ENCODE results near the gene GMDS. TPM values are rescaled to one million over a fixed set of nuclear protein-coding genes. Genes with fewer than 3 reads are reported as not detected.

Gene GMDS
- total RNA-seq, 1 donor from 2014 or later: 30.2 TPM

- Histone ChIP-seq H3K4me1 (peaks cover 5% of the 10 kb centered on the region), H3K4me3 (no peak overlapping the region), H3K27me3 (no peaks in the 10 kb centered on the region), H3K36me3 (no peaks in the 10 kb centered on the region), H3K9me3 (no peaks in the 10 kb centered on the region), H3K27ac (no peak overlapping the region)
- TF ChIP-seq POLR2A (IDR thresholded peaks at IDR 0.05): no peak
- TF ChIP-seq CTCF (IDR thresholded peaks at IDR 0.05): no peak
- TF ChIP-seq POLR2AphosphoS5 (IDR thresholded peaks at IDR 0.05; ENCODE audit: insufficient read depth in 1 of 2, low read depth in 1 of 2): no peak
- DNase-seq (ENCODE audit: extremely low spot score in 2 of 2): no peak
- intact Hi-C loops (cut with DNase I): loop anchor here (10.0 kb wide), 1 partner anchor 627 kb away; the partner anchor contains the start of gene FOXC1
Observed at GRCh38 chr6:2231438-2231837, 14.0 kb downstream of the GMDS start.

GRCh38 chr6:2230659-2231277 lies 14.6 kb downstream of the GMDS start:
- no peak for DNase-seq (ENCODE audit: extremely low spot score in 2 of 2)
- TF ChIP-seq CTCF (IDR thresholded peaks at IDR 0.05) (no peak), POLR2AphosphoS5 (IDR thresholded peaks at IDR 0.05; ENCODE audit: insufficient read depth in 1 of 2, low read depth in 1 of 2) (no peak), POLR2A (IDR thresholded peaks at IDR 0.05) (no peak)
- no peaks in the 10 kb centered on the region for H3K27me3 ChIP-seq
- H3K27ac ChIP-seq: no peak overlapping the region
- no peaks in the 10 kb centered on the region for H3K36me3 ChIP-seq
- no peaks in the 10 kb centered on the region for H3K9me3 ChIP-seq
- H3K4me3 ChIP-seq: no peak overlapping the region
- H3K4me1 ChIP-seq: peaks cover 6% of the 10 kb centered on the region
- intact Hi-C loops (cut with DNase I): loop anchor here (10.0 kb wide), 1 partner anchor 626 kb away; the partner anchor contains the start of gene FOXC1

- no peak for DNase-seq (ENCODE audit: extremely low spot score in 2 of 2)
- TF ChIP-seq POLR2A (IDR thresholded peaks at IDR 0.05): no peak
- TF ChIP-seq CTCF (IDR thresholded peaks at IDR 0.05): no peak
- TF ChIP-seq POLR2AphosphoS5 (IDR thresholded peaks at IDR 0.05; ENCODE audit: insufficient read depth in 1 of 2, low read depth in 1 of 2): no peak
- no peak overlapping the region for H3K27ac ChIP-seq
- no peaks in the 10 kb centered on the region for H3K36me3 ChIP-seq
- H3K4me1 ChIP-seq: peaks cover 14% of the 10 kb centered on the region
- H3K27me3 ChIP-seq: no peaks in the 10 kb centered on the region
- no peak overlapping the region for H3K4me3 ChIP-seq
- no peaks in the 10 kb centered on the region for H3K9me3 ChIP-seq
- intact Hi-C loops (cut with DNase I): loop anchor here (10.0 kb wide), 1 partner anchor 625 kb away; the partner anchor contains the start of gene FOXC1
Observed at GRCh38 chr6:2229742-2230141, 15.7 kb downstream of the GMDS start.

- DNase-seq (ENCODE audit: extremely low spot score in 2 of 2): no peak
- H3K9me3 ChIP-seq: no peaks in the 10 kb centered on the region
- TF ChIP-seq CTCF (IDR thresholded peaks at IDR 0.05) (no peak), POLR2AphosphoS5 (IDR thresholded peaks at IDR 0.05; ENCODE audit: insufficient read depth in 1 of 2, low read depth in 1 of 2) (no peak), POLR2A (IDR thresholded peaks at IDR 0.05) (no peak)
- intact Hi-C loops (cut with DNase I): no loop called here
- no peak overlapping the region for H3K4me3 ChIP-seq
- no peaks in the 10 kb centered on the region for H3K36me3 ChIP-seq
- H3K27me3 ChIP-seq: no peaks in the 10 kb centered on the region
- no peak overlapping the region for H3K27ac ChIP-seq
- peaks cover 14% of the 10 kb centered on the region for H3K4me1 ChIP-seq
Observed at GRCh38 chr6:2229039-2229438, 16.4 kb downstream of the GMDS start.

GRCh38 chr6:2228392-2228791 lies 17.0 kb downstream of the GMDS start:
- Histone ChIP-seq H3K27ac (no peak overlapping the region), H3K4me1 (peaks cover 14% of the 10 kb centered on the region), H3K36me3 (no peaks in the 10 kb centered on the region), H3K9me3 (no peaks in the 10 kb centered on the region), H3K4me3 (no peak overlapping the region), H3K27me3 (no peaks in the 10 kb centered on the region)
- no peak for DNase-seq (ENCODE audit: extremely low spot score in 2 of 2)
- intact Hi-C loops (cut with DNase I): no loop called here
- TF ChIP-seq POLR2AphosphoS5 (IDR thresholded peaks at IDR 0.05; ENCODE audit: insufficient read depth in 1 of 2, low read depth in 1 of 2): no peak
- no peak for TF ChIP-seq CTCF (IDR thresholded peaks at IDR 0.05)
- TF ChIP-seq POLR2A (IDR thresholded peaks at IDR 0.05): no peak

Measured in vagina (tissue), 2 donors.